ENCODE measurements around the gene ZNF319.

GRCh38 chr16:58024486-58025350, 24.2 kb upstream of the ZNF319 start:
- TF ChIP-seq RXRA (IDR thresholded peaks at IDR 0.05; ENCODE audit: insufficient read depth, low read depth, low read length) (no peak), EZH2 (IDR thresholded peaks at IDR 0.05; ENCODE audit: low read depth, low read length, severe bottlenecking) (no peak)
